CD8-positive, alpha-beta memory T cell (primary cell): ENCODE results near the gene TOP2B. TPM values are rescaled to one million over a fixed set of nuclear protein-coding genes. Genes with fewer than 3 reads are reported as not detected.

ENCODE experiments used
- CTCF ChIA-PET: fragments of 350-600 bp; sonication (Branson Sonifier 250); formaldehyde crosslinking; loops from one replicate; lab custom pipeline; 2021; ENCODE audit warnings: antibody characterized with exemption; lab: Charles Lee
- POLR2A ChIA-PET: fragments of 350-600 bp; sonication (Branson Sonifier 250); formaldehyde crosslinking; loops from one replicate; lab custom pipeline; 2021; ENCODE audit warnings: antibody characterized with exemption; lab: Charles Lee
- DNase-seq, 5 donors: peaks; one replicate each; pipeline versions ENCODE4 v3.0.0 to v3.0.0-alpha.2; 2020 to 2022; ENCODE audit warnings: mixed read lengths in 1 of 5
- H3K27ac ChIP-seq: one replicate; pipeline ENCODE4 v1.7.0; 2013; ENCODE audit warnings: low read depth, mild to moderate bottlenecking, low read length, moderate library complexity
- H3K27me3 ChIP-seq: 2 replicates; pipeline ENCODE4 v1.7.0; 2013; ENCODE audit warnings: low read length, mild to moderate bottlenecking; ENCODE audit not compliant: insufficient read depth, poor library complexity, severe bottlenecking
- H3K36me3 ChIP-seq: 2 replicates; pipeline ENCODE4 v1.7.0; 2013; ENCODE audit warnings: mild to moderate bottlenecking, low read length, moderate library complexity; ENCODE audit not compliant: insufficient read depth
- H3K4me1 ChIP-seq: 2 replicates; pipeline ENCODE4 v1.7.0; 2013; ENCODE audit warnings: mild to moderate bottlenecking, low read length, moderate library complexity; ENCODE audit not compliant: insufficient read depth
- H3K4me3 ChIP-seq: 2 replicates; pipeline ENCODE4 v1.7.0; 2013; ENCODE audit warnings: mild to moderate bottlenecking, low read length
- H3K9me3 ChIP-seq: 2 replicates; pipeline ENCODE4 v1.7.0; 2013; ENCODE audit warnings: mild to moderate bottlenecking, low read length
- H3K27ac Mint-ChIP-seq, 8 donors: one replicate each; pipeline ENCODE4 v1.8.0; 2020 to 2021; ENCODE audit warnings: mixed read lengths in 8 of 8, mild to moderate bottlenecking in 6 of 8, inconsistent platforms in 3 of 8, moderate library complexity in 3 of 8
- H3K27me3 Mint-ChIP-seq, 2 donors: one replicate each; pipeline ENCODE4 v1.8.0; 2020 to 2021; ENCODE audit warnings: mixed read lengths in 2 of 2, mild to moderate bottlenecking in 1 of 2, moderate library complexity in 1 of 2
- H3K36me3 Mint-ChIP-seq, 3 donors: one replicate each; pipeline ENCODE4 v1.8.0; 2020 to 2021; ENCODE audit warnings: mixed read lengths in 3 of 3, inconsistent platforms in 1 of 3, mild to moderate bottlenecking in 1 of 3
- H3K4me1 Mint-ChIP-seq, 3 donors: one replicate each; pipeline ENCODE4 v1.8.0; 2020 to 2021; ENCODE audit warnings: mixed read lengths in 3 of 3, inconsistent platforms in 1 of 3, mild to moderate bottlenecking in 1 of 3
- H3K4me3 Mint-ChIP-seq, 7 donors: one replicate each; pipeline ENCODE4 v1.8.0; 2020 to 2021; ENCODE audit warnings: mixed read lengths in 7 of 7, mild to moderate bottlenecking in 6 of 7, moderate library complexity in 4 of 7, inconsistent platforms in 2 of 7
- H3K9me3 Mint-ChIP-seq, 5 donors: one replicate each; pipeline ENCODE4 v1.8.0; 2020 to 2022; ENCODE audit warnings: mixed read lengths in 5 of 5, mild to moderate bottlenecking in 3 of 5, moderate library complexity in 2 of 5, inconsistent platforms in 1 of 5
- polyA plus RNA-seq: library from polyadenylated mRNA; unstranded; fragments of 300-500 nt; fragmentation: Illumina TruSeq; gene quantifications from one replicate; pipeline ENCODE4 v1.2.3, GENCODE V29; 2021
- total RNA-seq, 2 experiments: library from RNA; stranded (reverse); gene quantifications; one replicate each; pipeline ENCODE4 v1.2.3, GENCODE V29; 2021

The TOP2B gene
- total and polyA plus RNA-seq, 3 experiments from 2014 or later: 96.5 to 99.6 (median 98.6) TPM

DNA sequence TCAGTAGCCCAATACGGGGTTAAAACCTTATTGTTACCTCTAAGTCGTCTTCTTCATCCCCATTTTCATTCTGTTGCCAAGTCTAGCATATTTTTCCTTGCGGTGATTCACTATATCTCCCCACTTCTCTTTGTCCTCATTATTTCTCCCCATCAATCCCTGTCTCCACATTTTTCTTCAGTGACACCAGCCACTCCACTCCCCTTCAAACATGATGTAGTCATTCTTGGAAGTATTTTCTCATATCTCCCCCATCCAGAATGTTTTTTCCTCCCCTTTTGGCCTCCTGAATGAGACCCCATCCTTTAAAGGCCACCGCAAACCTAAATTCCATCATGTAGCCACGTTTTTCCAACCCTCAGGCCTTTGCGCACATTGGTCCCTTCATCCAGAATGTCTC lies 105.9 kb downstream of the TOP2B start:
- Histone ChIP-seq H3K9me3 (no peaks in the 10 kb centered on the region), H3K4me3 (no peak overlapping the region), H3K4me1 (no peaks in the 10 kb centered on the region), H3K27me3 (no peaks in the 10 kb centered on the region), H3K36me3 (no peaks in the 10 kb centered on the region), H3K27ac (no peak overlapping the region)
- POLR2A ChIA-PET: no interaction called here
- Mint-ChIP-seq H3K4me1 (no peaks in the 10 kb centered on the region), H3K4me3 (no peak overlapping the region), H3K9me3 (no peaks in the 10 kb centered on the region), H3K27ac (no peak overlapping the region), H3K36me3 (no peaks in the 10 kb centered on the region), H3K27me3 (peaks cover 2 to 11% of the 10 kb centered on the region in 2 donors)
- CTCF ChIA-PET: no interaction called here
- DNase-seq: no peak

DNA sequence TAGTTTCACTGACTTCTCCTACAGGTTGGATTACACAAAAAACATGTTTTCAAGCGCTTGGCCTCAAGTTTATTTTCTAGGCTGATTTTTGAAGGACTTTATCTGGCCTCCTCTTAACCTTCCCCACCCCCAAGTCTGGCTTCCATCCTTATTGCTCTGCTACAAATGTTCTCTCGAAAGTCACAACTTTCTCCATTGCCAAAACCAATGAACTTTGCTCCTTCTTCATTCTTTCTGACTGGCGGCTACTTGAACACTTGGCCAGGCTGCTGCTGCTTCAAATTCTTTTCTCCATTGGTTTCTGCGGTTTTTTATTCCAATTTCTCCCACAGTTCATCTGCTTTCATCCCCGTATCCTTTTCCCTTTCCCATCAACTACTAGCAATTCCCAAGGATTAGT lies 106.6 kb downstream of the TOP2B start:
- no peaks in the 10 kb centered on the region for H3K9me3 Mint-ChIP-seq
- no peak overlapping the region for H3K27ac ChIP-seq
- no peak overlapping the region for H3K27ac Mint-ChIP-seq
- no peaks in the 10 kb centered on the region for H3K36me3 ChIP-seq
- H3K4me3 ChIP-seq: no peak overlapping the region
- no peak for DNase-seq
- no peak overlapping the region for H3K4me3 Mint-ChIP-seq
- no peaks in the 10 kb centered on the region for H3K4me1 ChIP-seq
- H3K27me3 ChIP-seq: no peaks in the 10 kb centered on the region
- peaks cover 2 to 13% of the 10 kb centered on the region in 2 donors for H3K27me3 Mint-ChIP-seq
- H3K36me3 Mint-ChIP-seq: no peaks in the 10 kb centered on the region
- H3K4me1 Mint-ChIP-seq: no peaks in the 10 kb centered on the region
- no peaks in the 10 kb centered on the region for H3K9me3 ChIP-seq
- ChIA-PET CTCF (no interaction called here), POLR2A (no interaction called here)

DNA sequence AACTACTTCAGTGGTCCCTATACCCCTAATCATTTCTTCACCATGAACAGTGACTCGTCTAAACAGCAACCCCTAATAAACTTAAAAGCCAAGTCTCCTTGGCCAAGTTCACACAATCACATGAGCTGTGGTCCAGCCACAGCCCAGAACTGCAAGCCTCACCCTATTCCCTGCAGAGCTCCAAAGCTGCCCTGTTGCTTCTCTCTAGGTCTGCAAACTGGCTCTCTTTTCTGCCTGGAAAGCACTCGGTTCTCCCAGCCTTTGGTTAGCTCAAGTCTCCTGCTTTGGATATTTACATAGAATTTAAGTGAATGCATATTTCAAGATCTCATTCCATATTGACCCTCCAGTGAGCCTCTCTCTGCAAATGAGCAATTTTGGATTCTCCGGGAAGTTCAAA lies 107.0 kb downstream of the TOP2B start:
- ChIA-PET CTCF (no interaction called here), POLR2A (no interaction called here)
- Mint-ChIP-seq H3K27me3 (peaks cover 2 to 13% of the 10 kb centered on the region in 2 donors), H3K36me3 (no peaks in the 10 kb centered on the region), H3K9me3 (no peaks in the 10 kb centered on the region), H3K27ac (no peak overlapping the region), H3K4me3 (no peak overlapping the region), H3K4me1 (no peaks in the 10 kb centered on the region)
- no peaks in the 10 kb centered on the region for H3K4me1 ChIP-seq
- DNase-seq: no peak
- no peaks in the 10 kb centered on the region for H3K27me3 ChIP-seq
- no peak overlapping the region for H3K4me3 ChIP-seq
- H3K9me3 ChIP-seq: no peaks in the 10 kb centered on the region
- H3K36me3 ChIP-seq: no peaks in the 10 kb centered on the region
- no peak overlapping the region for H3K27ac ChIP-seq

DNA sequence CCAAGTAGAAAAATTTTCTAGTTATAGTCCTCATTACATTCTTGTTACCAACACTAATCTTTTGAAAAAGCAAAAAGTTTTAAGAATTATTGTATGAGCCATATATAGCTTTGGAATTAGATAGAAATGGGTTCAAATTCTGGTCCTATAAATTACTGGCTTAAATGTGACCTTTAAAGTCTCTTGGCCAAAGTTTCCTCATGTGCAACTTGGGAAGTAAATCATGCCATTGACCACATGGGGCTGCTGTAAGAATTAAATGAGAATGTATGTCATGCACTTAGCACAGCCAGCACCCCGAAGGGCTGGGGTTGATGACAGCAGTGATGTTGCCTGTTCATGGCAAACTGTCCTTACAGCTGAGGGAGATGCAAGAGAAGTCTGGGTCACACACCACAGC lies 108.3 kb downstream of the TOP2B start:
- Mint-ChIP-seq H3K36me3 (no peaks in the 10 kb centered on the region), H3K27ac (no peak overlapping the region), H3K27me3 (peaks cover 2 to 9% of the 10 kb centered on the region in 2 donors), H3K4me3 (no peak overlapping the region), H3K9me3 (no peaks in the 10 kb centered on the region), H3K4me1 (no peaks in the 10 kb centered on the region)
- ChIA-PET POLR2A (no interaction called here), CTCF (no interaction called here)
- DNase-seq: no peak
- Histone ChIP-seq H3K4me3 (no peak overlapping the region), H3K36me3 (no peaks in the 10 kb centered on the region), H3K27me3 (no peaks in the 10 kb centered on the region), H3K27ac (no peak overlapping the region), H3K4me1 (no peaks in the 10 kb centered on the region), H3K9me3 (no peaks in the 10 kb centered on the region)

DNA sequence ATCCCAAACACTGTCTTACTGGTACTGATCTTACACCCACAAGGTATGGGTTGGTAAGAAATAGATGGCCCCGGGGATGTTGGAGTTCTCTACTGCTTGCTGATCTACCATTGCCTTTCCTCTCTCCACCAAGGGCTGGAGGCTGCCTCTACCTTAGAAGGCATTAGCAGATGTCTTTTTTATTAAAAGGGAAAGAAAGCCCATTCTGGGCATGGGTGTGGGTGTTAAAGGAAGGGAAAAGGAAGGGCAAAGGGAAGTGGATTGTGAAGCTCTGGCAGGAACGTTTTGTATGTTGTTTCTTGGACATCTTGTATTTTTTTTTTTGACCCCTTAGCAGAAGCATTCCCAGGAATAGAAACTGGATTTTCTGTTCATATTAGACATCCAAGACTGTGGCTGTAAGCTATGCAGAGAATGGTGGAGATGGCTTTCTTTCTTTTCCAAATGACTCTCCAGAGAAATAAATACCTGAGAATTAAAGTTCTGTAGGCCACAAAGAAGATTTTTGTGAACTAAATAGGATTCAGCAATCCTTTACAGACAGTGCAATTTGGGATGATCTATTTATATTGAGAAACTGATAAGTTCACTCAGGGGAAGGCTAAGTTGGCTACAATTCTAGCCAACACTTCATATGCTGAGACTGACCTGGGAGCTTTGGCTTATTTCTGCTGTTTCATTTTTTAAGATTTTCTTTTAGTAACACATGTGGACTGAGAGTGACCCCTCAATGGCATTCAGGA lies 108.8 kb downstream of the TOP2B start:
- Mint-ChIP-seq H3K27ac (no peak overlapping the region), H3K4me3 (no peak overlapping the region)
- no peak for DNase-seq

DNA sequence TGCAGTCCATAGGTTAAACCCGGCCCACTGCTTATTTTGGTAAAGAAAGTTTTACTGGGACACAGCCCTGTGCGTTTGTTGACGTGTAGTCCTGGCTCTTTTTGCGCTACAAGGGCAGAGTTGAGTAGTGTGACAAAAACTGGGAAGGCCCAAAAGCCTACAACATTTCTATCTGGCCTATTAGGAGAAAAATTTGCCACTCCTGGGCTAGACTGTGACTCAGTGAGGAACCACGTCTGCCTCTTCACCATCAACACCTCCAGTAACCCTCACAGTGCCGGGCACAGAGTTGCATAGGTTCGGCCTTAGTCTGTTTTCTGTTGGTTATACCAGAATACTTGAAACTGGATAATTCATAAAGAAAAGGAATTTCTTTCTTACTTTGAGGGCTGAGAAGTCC lies 110.3 kb downstream of the TOP2B start:
- ChIA-PET POLR2A (no interaction called here), CTCF (no interaction called here)
- H3K4me1 ChIP-seq: no peaks in the 10 kb centered on the region
- no peak for DNase-seq
- Mint-ChIP-seq H3K4me1 (no peaks in the 10 kb centered on the region), H3K27me3 (peaks cover 2 to 5% of the 10 kb centered on the region in 2 donors), H3K36me3 (no peaks in the 10 kb centered on the region), H3K9me3 (no peaks in the 10 kb centered on the region), H3K4me3 (no peak overlapping the region), H3K27ac (no peak overlapping the region)
- H3K9me3 ChIP-seq: no peaks in the 10 kb centered on the region
- H3K4me3 ChIP-seq: no peak overlapping the region
- no peaks in the 10 kb centered on the region for H3K27me3 ChIP-seq
- no peak overlapping the region for H3K27ac ChIP-seq
- no peaks in the 10 kb centered on the region for H3K36me3 ChIP-seq

More for the DNA sequence above, 108.8 kb downstream of the TOP2B start:
- Histone ChIP-seq H3K4me3 (no peak overlapping the region), H3K9me3 (no peaks in the 10 kb centered on the region), H3K4me1 (no peaks in the 10 kb centered on the region), H3K36me3 (no peaks in the 10 kb centered on the region), H3K27ac (no peak overlapping the region), H3K27me3 (no peaks in the 10 kb centered on the region)
- H3K36me3 Mint-ChIP-seq: no peaks in the 10 kb centered on the region
- peaks cover 2 to 5% of the 10 kb centered on the region in 2 donors for H3K27me3 Mint-ChIP-seq
- H3K4me1 Mint-ChIP-seq: no peaks in the 10 kb centered on the region
- no peaks in the 10 kb centered on the region for H3K9me3 Mint-ChIP-seq
- ChIA-PET CTCF (no interaction called here), POLR2A (no interaction called here)

DNA sequence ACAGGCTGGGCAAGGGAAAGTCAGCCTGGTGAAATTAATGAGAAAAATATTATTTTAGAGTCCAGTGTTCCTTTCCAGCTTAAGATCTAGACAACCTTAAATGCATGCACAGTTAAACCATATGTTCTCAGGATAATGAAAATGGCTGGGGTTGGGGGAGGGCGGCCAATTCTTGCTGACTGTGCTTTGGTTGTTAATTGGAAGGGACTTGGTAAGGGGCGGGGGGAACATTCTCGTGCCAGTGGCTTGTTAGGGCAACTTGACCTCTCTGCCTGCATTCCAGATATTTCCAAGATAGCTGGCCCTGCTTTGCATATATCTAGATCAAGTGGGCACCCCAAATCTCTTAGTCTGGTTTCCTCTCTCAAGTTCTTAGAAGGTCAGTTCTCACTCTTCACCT lies 112.5 kb downstream of the TOP2B start:
- ChIA-PET CTCF (no interaction called here), POLR2A (no interaction called here)
- H3K9me3 Mint-ChIP-seq: no peaks in the 10 kb centered on the region
- peaks cover 2 to 10% of the 10 kb centered on the region in 2 donors for H3K27me3 Mint-ChIP-seq
- H3K36me3 Mint-ChIP-seq: no peaks in the 10 kb centered on the region
- Histone ChIP-seq H3K27me3 (no peaks in the 10 kb centered on the region), H3K9me3 (no peaks in the 10 kb centered on the region), H3K4me3 (no peak overlapping the region), H3K27ac (no peak overlapping the region), H3K4me1 (no peaks in the 10 kb centered on the region), H3K36me3 (no peaks in the 10 kb centered on the region)
- no peak for DNase-seq
- no peak overlapping the region for H3K4me3 Mint-ChIP-seq
- no peaks in the 10 kb centered on the region for H3K4me1 Mint-ChIP-seq
- no peak overlapping the region for H3K27ac Mint-ChIP-seq

DNA sequence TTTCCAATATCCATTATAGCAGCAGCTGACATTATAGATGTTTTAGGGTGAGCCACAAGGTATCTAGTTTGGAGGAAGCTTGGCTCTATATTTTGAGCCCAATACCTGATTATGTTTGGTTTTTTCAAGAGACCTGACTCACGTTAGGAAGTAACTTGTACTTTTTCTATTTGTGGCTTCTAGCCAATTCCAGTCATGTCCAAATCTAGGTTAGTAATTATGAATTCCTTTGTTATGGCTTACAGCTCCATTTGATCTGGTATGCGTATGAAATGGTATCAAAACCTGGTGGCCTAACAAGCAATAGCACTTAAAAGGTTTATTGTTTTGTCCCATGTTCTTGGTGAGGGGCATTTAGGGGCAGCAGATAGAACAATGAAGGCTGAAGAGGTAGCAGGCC lies 115.9 kb downstream of the TOP2B start:
- ChIA-PET POLR2A (no interaction called here), CTCF (no interaction called here)
- no peak for DNase-seq
- Histone ChIP-seq H3K4me1 (no peaks in the 10 kb centered on the region), H3K9me3 (no peaks in the 10 kb centered on the region), H3K27me3 (no peaks in the 10 kb centered on the region), H3K4me3 (no peak overlapping the region), H3K36me3 (no peaks in the 10 kb centered on the region), H3K27ac (no peak overlapping the region)
- no peaks in the 10 kb centered on the region for H3K9me3 Mint-ChIP-seq
- H3K27ac Mint-ChIP-seq: no peak overlapping the region
- peaks cover 6 to 16% of the 10 kb centered on the region in 2 donors for H3K27me3 Mint-ChIP-seq
- H3K4me1 Mint-ChIP-seq: no peaks in the 10 kb centered on the region
- H3K4me3 Mint-ChIP-seq: no peak overlapping the region
- H3K36me3 Mint-ChIP-seq: no peaks in the 10 kb centered on the region
